ENCODE results near the gene RAB38. TPM values are rescaled to one million over a fixed set of nuclear protein-coding genes. Genes with fewer than 3 reads are reported as not detected.

RAB38 gene
- polyA plus RNA-seq, 1 donor, result 12.1 TPM

DNA sequence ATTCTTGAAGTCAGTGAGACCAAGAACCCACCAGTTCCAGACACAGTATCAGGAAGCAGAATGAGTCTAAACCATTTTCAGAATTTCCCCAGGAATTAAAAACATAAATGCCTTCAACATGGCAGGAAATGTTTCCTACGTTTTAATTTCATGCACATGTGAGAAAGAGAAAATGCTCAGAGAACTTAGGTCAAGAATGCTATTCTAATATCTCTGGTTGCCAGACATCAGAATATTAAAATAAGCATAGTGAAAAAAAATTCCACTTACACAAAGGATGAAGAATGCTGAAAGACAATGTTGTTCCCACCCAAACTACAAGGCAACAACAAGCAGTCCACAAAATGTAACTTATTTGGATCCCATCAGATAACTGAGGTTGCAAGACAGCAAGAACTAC, 104.8 kb downstream of the RAB38 start:
- no peaks in the 10 kb centered on the region for H3K36me3 ChIP-seq (ENCODE audit: control insufficient read depth, insufficient read depth, low read length)
- peaks cover 11% of the 10 kb centered on the region for H3K9me3 ChIP-seq (ENCODE audit: control insufficient read depth, low read depth, low read length)
- H3K27ac ChIP-seq (ENCODE audit: low read length), result no peak overlapping the region
- no peak for DNase-seq
- WGBS (ENCODE audit: insufficient coverage, low lambda C conversion rate), result no CpG with 5 or more reads among the region's 1 CpG
- H3K4me3 ChIP-seq (ENCODE audit: low read length), result no peak overlapping the region
- H3K27me3 ChIP-seq (ENCODE audit: control insufficient read depth, insufficient read depth, low read length), result no peaks in the 10 kb centered on the region
- H3K4me1 ChIP-seq (ENCODE audit: control insufficient read depth, insufficient read depth, low read length), result no peaks in the 10 kb centered on the region

DNA sequence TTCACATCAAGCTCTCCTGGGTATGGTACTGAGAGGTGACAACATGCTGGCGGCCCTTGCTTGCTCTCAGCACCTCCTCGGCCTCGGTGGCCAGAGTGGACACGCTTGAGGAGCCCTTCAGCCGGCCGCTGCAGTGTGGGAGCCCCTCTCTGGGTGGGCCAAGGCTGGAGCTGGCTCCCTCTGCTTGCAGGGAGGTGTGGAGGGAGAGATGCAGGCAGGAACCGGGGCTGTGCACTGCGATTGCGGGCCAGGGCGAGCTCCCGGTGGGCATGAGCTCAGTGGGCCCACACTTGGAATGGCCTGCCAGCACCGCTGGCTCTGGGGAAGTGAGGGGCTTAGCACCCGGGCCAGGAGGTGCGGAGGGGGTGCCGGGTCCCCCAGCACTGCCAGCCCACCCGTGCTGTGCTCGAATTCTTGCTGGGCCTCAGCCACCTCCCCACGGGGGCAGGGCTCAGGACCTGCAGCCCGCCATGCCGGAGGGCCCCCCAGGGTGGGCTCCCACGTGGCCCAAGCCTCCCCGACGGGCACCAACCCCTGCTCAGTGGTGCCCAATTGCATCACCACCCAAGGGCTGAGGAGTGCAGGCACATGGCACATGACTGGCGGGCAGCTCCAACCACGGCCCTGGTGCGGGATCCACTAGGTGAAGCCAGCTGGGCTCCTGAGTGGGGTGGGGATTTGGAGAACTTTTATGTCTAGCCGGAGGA, 106.2 kb downstream of the RAB38 start:
- no peak for DNase-seq
- Histone ChIP-seq H3K27me3 (ENCODE audit: control insufficient read depth, insufficient read depth, low read length) (no peaks in the 10 kb centered on the region), H3K4me1 (ENCODE audit: control insufficient read depth, insufficient read depth, low read length) (no peaks in the 10 kb centered on the region), H3K9me3 (ENCODE audit: control insufficient read depth, low read depth, low read length) (peaks cover 8% of the 10 kb centered on the region), H3K36me3 (ENCODE audit: control insufficient read depth, insufficient read depth, low read length) (no peaks in the 10 kb centered on the region), H3K27ac (ENCODE audit: low read length) (no peak overlapping the region), H3K4me3 (ENCODE audit: low read length) (no peak overlapping the region)
- no CpG with 5 or more reads among the region's 27 CpGs for WGBS (ENCODE audit: insufficient coverage, low lambda C conversion rate)

- no peak overlapping the region for H3K27ac ChIP-seq (ENCODE audit: low read length)
- no peaks in the 10 kb centered on the region for H3K36me3 ChIP-seq (ENCODE audit: control insufficient read depth, insufficient read depth, low read length)
- WGBS (ENCODE audit: insufficient coverage, low lambda C conversion rate), result 100% methylated on average over 2 of the region's 2 CpGs
- H3K4me1 ChIP-seq (ENCODE audit: control insufficient read depth, insufficient read depth, low read length), result no peaks in the 10 kb centered on the region
- H3K9me3 ChIP-seq (ENCODE audit: control insufficient read depth, low read depth, low read length), result peaks cover 8% of the 10 kb centered on the region
- no peak overlapping the region for H3K4me3 ChIP-seq (ENCODE audit: low read length)
- no peak for DNase-seq
- H3K27me3 ChIP-seq (ENCODE audit: control insufficient read depth, insufficient read depth, low read length), result no peaks in the 10 kb centered on the region
Measured at GRCh38 chr11:88066090-88066489, 109.2 kb downstream of the RAB38 start.

GRCh38 chr11:88064097-88064705, 111.0 kb downstream of the RAB38 start:
- no CpG with 5 or more reads among the region's 2 CpGs for WGBS (ENCODE audit: insufficient coverage, low lambda C conversion rate)
- Histone ChIP-seq H3K4me1 (ENCODE audit: control insufficient read depth, insufficient read depth, low read length) (no peaks in the 10 kb centered on the region), H3K36me3 (ENCODE audit: control insufficient read depth, insufficient read depth, low read length) (no peaks in the 10 kb centered on the region), H3K9me3 (ENCODE audit: control insufficient read depth, low read depth, low read length) (peaks cover 6% of the 10 kb centered on the region), H3K4me3 (ENCODE audit: low read length) (no peak overlapping the region), H3K27me3 (ENCODE audit: control insufficient read depth, insufficient read depth, low read length) (no peaks in the 10 kb centered on the region), H3K27ac (ENCODE audit: low read length) (no peak overlapping the region)
- DNase-seq, result no peak

Other genes starting within 250 kb of the RAB38 start
- gene CTSC, start 162.3 kb upstream of the RAB38 start, polyA plus RNA-seq, result 126 TPM